ENCODE measurements around the gene FRAS1.
A peak's percentile ranks its signal among the peaks of the same experiment; 100 is the strongest.
"Not testable (repeated sequence)": the region's sequence is repeated elsewhere in the genome, so short reads cannot be mapped to it uniquely, and the experiment has no call there.

The FRAS1 gene

DNA sequence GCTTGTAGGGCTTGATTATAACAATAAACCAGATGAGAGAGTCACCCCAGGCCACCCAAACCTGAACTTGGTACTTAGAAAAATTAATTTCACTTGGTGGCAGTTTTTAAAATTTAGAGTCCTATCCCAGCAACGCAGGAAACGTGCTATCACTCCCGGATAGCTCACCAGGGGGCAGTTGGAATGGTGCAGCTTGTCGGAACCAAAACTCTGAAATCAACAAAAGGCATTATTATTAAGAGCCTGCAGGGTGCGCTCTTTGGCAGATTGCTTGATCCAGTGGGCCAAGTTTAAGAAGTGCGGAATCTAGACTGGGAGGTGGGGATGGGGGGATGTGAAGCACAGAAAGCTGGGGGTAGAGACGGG is 2.4 kb downstream of the FRAS1 start:
- DNase-seq: peak; percentile 15

DNA sequence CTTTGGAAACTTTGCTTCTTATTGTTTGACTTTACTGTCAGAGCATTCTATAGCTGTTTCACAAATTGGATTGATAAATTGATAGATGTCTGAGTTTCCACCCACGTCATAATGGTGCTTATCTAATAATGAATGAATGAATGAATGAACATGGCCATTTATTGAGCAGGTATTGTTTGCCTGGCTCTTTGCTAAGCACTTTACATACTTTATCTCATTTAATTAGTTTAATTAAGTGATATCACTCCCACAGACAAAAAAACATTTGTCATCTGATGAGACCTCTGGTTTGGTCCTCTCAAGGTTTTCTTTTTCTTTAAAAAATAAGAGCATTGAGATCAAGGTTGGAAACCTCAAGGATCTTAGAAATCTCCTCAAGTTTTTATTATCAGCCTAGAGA is 2.8 kb downstream of the FRAS1 start:
- no peak for DNase-seq

DNA sequence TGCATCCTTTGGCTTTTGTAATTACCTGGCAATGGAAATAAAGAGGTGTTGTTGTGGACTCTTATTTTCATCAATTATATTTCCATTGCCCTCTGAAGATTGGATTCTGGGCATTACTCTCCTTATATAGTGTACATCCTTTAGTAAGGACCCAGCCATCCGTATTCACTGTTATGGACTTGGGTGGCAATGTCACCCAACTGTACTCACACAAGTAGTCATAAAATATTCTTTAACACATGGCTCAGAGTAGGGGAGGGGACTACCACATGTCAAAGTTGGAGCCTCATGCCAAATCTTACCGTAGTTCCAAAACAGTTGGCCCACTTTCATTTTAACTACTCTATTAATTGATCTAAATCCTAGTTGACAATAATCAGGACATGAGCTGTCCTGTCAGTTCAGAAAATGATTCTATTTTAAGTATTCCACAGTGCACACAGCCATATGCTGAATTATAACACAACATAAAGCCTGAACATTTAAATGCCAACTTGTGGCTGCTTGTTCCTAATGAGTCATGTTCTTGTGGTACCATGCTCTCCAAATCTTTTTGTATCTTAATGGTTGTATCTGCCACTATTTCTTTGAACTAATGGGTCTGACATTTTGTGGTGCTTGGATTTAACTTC is 4.9 kb downstream of the FRAS1 start:
- no peak for DNase-seq

DNA sequence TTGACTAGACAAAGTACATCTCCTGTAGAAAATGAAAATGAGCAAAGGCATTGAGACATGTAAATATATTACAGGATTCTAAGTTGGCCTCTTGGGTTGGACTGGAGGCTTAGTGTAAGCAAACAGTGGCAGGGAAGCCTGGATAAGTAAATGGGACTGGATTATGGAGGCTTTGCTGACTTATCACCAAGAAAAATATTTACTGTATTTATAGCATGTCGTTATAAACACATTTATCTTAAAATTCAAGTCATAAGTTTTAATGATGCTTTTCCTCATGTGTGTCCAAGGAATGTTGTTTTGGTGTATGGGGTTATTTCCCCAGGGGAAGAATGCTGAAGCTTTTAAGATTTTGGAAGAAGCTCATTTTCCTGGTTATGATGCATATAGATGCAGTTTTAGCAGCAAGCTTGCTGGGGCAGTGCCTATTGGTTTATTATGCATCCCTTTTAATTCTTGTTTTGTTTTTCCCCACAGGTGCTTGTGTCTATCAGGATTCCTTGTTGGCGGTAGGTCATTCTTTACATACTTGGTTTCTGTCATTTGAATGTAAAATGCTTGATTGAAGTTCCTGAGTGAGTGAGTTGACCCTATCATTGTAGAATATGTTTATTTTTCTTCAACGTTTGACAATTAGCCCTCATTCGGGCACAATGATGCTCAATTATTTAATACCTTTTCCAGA is 8.5 kb downstream of the FRAS1 start:
- DNase-seq: no peak

DNA sequence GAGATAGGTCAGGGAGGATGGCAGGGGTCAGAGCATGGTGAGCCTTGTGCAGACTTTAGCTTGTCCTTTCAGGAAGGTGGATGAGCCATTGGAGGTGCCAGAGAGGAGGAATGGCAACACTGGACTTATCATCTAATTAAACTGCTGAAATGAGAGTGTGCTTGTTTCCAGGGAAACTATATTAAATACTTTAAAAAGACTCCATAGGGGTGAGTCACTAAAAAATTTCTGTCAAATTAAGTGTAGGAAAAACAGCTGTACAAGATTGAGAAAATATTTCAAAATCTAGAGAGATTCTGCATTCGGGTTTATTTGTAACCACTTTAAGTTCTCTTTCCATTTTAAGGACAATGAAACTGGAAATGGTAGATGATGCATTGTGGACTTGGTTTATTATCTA is 11.4 kb downstream of the FRAS1 start:
- DNase-seq: no peak

DNA sequence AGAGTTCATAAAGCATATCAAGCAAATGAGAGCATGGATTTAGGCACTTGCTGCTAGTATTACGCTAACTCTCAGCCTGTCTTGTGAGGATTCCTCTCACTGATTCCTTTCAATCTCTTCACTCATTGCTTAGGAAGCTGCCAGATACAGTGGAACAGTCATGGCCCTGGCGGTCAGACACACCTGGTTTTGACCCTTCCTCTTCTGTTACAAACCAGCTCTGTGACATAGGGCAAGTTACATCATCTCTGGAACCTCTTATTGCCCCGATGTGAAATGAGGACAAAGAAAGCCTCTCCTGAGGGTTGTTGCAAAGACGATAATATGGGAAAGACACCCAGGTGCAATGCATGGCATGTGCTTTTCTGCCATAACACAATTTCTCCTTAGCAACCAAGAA is 12.2 kb downstream of the FRAS1 start:
- DNase-seq: no peak

DNA sequence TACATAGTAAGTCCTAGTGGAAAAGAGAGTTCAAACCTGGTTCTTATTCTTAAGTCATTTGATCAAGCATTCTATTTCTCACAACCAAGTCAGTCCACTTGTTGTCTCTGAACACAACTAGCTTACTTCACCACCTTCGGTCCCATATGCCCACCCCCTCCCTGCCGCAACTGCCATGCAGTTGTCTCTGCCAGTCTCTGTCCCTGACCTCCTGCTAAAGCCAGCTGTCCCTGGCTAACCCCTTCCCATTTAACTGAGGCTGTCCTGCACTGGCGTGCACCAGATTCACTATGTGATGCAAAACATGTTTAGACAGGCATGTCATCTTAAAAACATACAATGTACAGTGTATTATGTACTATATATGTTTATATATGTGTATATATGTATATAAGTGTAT is 12.7 kb downstream of the FRAS1 start:
- no peak for DNase-seq

DNA sequence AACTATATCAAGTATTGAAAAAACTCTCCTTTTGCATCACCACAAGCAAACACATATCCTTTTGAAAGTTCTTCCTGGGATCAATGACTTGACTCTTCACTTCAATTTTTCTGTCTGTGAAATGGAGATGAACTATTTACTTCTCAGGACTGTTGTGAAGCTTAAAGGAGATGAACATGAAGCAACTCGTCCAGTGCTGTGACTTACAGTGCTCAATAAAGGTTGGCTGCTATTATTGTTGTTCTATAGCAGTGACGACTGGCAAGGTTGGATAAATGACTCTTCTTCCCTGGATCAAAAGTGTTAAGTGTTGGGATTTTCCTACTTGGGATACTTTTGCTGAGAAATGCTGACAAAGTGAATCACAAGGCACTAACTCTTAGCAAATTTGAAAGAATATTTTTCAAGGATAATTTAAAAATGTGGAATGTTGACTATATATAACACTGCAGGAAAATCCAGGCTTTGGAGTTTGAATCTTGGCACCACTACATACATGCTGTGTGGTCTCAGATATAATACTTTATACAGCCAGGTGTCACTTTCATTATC is 13.7 kb downstream of the FRAS1 start:
- DNase-seq: no peak

DNA sequence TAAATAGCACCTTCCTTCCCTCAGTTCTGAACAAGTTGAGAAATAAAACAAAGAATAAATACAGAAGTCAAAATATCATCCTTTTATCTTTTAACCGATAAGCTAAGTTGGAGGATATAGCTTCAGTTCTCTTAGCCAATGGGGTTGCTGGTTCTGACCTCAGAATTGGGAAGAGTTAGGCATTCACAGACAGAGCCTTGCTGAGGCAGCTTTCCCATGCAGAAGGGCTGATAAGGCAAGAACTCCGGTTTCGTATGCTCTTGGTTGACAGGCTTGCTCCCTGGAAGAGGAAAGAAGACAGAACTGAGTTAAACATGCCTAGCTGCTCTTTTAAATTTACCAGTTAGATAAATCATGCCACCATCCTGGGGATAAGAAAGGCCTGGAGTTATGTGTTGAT is 17.6 kb downstream of the FRAS1 start:
- no peak for DNase-seq

DNA sequence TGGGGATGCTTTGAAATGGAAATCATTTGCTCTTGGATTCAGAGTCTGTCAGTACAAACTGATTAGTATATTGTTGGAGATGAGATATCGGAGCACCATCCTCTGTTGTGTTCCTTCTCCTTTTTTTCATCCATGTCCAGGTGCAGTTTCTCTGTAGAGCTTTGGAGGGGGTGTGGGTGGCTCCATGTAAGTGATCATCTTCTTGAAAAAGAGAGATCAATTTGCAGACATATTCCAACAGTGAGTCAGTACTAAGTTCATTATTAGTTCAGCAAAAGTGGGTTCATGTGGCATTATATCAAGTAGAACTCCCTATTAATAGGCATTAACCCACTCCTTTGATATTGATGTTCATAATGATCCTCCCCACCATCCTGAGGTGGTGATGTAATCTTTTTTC is 18.9 kb downstream of the FRAS1 start:
- no peak for DNase-seq

DNA sequence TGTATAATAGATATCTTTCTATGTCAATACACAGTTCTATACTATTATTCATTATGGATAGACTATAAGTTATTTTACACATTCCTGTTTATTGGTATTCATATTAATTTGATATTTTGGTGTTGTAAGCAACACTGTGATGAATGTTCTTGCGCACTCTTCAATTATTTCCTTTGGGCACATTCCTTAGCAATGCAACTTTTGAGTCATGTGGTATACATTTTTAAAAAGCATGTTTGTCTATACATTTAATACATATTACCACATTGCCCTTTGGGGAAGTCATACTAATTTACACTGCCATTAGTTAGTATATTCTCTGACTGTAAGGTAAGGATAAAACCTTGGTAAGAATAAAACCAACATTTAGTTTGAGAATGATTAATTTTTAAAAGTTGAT is 21.0 kb downstream of the FRAS1 start:
- DNase-seq: no peak

DNA sequence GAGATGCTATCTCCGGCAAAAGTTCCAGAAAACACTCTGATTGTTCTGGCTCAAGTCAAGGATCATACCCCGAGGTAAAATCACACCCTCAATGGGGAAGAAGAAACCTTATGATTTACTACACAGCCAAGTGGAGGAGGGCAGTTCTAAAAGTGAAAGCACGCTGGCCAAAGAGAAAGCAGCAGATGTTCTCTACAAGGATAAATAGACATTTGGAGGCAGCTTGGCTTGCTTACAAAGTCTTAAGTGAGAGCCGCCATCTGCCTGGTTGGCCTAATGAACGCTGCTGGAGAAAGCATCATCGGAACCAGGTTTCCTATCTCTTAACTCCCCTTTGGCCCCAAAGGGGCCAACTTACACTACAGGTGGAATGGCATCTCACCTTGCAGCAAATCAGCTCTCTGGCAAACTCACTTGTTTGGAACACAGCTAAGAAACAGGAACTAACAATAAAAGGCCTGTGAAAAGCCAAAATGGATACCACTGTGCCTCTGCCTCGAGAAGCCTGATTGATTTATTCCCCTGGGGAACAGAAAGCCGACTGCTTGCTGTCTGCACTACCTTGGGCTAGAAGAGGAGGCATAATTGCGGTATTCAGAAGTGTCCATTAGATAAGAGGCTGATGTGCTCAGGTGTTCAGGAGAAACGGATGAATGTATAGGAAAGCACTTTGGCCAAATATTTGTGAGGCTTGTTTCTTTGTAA is 22.8 kb downstream of the FRAS1 start:
- DNase-seq: no peak

DNA sequence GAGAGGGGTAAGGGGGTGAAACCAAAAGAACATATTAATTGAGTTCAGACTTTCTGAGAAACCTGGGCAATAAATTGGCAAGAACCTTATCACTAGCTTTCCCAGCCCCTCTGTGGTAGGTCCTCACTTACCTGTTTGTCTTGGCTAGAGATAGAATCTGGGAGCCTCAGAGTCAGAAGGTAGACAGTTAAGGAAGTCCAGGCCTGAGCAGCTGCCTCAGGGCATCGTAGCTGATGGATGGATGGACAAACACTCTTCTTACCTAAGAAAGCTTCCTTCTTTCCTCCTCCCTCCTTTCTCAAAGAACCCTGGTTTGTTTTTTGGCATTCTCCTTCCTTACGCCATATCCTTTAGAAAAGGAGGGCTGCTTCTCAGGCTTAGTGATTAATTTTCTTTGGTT is 24.4 kb downstream of the FRAS1 start:
- DNase-seq: no peak

DNA sequence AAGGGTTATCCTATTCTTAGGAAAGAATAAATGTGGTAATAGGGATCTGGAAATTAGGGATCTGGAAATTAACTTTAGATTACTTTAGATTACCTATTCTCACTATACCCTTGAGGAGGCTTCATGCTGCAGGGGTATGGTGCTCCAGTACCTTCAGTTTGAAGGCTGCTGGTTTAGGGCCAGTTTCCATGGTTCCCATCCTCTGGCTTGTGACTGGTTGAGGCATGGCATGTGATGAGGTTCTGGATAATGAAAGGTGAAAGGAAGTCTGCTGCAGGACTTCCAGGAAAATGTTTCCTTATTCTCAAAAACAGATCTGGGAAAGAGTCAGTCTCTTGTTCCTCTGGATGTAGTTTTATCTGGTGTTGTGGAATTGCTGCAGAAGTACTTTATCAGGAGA is 25.9 kb downstream of the FRAS1 start:
- DNase-seq: no peak

DNA sequence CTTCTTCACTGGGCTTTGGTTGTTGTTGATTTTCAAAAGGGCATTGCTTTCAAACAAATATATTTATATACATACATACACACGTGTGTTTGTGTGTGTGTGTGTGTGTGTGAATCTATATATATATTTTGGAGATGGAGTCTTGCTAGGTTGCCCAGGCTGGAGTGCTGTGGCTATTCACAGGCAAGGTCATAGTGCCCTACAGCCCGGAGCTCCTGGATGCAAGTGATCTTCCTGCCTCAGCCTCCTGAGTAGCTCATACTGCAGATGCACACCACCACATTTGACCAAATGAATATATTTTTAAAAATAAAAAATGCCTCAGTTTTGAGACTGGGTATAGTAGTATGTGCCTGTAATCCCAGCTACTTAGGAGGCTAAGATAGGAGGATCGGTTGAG is 34.4 kb downstream of the FRAS1 start:
- no peak for DNase-seq

DNA sequence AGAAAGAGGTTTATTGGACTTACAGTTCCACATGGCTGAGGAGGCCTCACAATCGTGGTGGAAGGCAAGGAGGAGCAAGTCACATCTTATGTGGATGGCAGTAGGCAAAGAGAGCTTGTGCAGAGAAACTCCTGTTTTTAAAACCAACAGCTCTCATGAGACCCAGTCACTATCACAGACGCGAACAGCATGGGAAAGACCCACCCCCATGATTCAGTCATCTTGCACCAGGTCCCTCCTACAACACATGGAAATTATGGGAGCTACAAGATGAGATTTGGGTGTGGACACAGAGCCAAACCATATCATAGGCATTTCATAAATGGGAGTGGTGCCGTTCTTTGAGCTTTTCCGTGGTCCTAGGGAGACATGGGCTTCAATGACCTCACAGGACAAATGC is 35.2 kb downstream of the FRAS1 start:
- not testable (repeated sequence) for DNase-seq

DNA sequence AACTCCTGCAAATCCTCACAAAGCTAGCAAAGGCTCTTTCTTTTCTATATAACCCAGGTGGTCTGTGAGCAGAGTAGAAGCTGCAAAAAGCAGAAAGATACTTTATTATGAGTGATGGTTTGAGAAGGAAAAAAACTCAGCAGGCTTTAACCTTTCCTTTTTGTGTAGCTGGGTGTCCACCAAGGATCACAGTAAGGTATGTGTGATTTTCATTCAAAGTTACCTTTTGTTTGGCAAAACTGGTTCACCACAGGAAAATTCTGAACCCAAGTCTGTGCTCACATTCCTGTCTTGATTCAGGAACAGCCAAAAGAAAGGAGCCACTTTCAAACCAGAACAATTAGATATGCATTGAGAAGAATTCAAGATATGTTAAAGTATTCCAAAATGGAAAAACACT is 35.7 kb downstream of the FRAS1 start:
- DNase-seq: no peak

DNA sequence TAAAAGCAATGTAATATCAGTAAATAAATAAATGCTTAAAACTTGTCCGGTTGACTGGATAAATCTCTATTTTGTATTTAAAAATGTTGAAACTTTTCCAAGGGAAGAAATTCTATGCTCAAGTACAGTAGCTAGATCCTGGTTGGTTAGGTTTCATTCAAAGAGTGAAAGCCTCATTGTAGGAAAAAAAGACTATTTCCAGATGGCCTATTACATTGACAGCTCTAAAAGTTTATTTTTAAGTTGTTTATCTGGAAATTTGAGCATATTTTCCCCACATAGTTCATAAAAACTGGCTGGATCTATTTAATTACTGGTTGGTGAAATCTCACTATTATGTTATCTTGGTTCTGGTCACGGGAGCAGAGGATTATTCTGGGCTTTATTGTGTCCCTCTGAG is 38.0 kb downstream of the FRAS1 start:
- DNase-seq: no peak

DNA sequence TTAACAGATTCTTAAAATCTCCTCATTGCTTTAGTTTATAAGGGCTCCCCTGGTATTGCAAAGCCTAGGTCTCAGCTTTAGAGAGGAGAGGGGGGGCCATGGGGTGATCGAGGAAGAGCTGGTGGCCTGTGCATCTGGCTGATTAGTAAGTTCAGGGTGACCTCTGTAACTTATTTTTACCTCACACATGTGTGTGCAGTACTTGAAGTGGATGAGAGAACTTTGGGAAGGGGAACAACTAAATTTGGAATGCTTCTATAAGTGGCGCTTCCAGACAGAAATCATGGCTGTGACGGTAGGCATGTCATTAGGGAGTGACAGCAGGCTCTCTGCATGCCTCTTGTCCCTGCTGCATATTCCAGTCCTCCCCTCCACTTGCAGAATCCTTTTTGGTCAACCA is 41.9 kb downstream of the FRAS1 start:
- no peak for DNase-seq

DNA sequence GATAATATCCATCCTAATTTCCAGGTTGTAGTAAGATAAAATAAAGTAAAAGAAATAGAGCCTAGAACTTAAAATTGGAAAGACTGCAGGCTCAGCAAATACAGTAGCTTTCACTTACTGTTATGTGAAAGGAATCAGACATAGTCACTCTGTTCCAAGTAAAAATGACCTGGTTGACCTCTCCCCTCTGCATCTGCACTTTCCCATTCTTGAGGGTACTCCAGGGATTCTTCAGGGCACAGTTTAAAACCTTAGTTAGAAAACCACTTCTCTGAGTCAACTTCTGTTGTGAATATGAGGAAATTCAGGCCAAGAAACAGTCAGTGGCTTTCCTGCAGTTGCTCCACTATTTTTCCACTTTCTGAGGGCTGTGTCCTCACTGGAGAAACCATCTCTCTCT is 42.9 kb downstream of the FRAS1 start:
- no peak for DNase-seq

DNA sequence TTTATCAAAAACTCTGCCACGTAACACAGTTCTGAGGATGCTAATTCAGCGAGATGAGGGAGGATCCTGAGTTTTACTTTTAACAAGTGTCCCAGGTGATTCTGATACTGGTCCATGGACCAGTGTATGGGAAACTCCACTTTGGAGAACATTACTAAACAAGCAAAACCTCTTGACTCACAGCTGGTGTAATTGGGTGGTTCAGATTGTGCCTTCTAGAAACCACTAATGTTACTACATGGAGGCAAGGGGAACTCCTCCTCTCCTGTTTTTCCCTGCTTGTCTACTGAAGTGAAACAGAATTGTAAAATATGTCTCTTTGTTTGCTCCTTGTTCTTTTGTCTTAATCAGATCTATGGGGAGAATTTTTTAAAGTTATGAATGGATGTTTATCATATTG is 62.6 kb downstream of the FRAS1 start:
- no peak for DNase-seq

DNA sequence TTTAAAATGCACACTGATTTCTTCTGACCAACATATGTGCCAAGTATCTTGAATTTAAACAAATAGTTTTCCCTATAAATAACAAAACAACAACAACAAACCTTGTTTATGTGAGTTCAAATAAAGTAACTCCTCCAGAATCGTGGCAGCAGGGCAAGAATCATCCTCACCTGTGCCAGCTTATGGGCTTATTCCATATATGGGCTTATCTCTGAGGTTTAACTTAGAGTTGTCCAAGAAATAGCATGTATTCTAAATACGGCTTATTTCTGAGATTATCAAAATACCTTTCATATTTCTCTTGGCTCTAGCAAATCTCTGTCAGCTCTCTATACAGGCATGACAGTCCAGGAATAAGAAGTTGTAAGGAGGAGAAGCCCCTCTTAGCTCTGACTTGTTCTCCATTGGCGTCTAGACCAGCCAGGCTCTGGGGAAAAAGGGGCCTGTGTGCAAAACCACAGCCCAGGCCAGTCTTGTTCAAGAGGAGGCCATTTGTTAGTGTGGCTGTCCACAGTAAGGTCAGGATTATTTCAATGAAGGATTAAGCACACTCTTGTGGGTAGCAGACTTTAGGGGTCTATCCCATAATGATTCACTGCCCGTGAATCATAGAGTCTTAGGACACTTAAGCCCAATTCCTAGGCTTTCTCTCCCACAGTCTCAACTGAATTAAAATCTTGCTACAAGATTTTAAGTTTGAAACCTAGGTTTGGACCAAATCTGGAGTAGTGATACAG is 63.2 kb downstream of the FRAS1 start:
- DNase-seq: no peak

DNA sequence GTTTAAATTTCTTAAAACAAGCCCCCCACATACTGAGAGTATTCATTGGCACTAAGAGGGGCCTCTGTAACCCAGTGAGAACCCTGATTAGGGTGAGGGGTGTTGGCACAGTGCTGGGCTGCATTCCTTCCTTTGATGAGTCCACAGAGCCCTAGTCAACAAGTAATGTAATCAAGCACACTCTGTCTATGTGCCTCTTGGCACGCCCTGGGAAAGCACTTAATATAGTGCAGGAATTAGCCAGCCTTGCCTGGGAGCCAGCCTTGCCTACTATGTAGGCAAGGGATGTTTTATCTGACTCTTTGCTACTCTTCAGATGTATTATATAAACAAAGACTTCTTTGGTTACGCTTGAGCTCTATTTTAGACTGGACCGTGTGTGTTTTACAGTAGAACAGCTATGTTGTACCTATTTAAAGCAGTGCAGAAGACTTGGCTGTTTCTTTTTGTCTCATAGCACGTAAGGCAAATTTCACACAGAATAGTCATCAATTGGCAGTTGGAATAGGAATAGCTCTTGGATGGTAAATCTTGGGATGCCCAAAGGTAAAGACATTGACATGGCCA is 64.3 kb downstream of the FRAS1 start:
- DNase-seq: no peak
